Retinal pigment epithelial cell (primary cell): Measurements from ENCODE around the gene BMP8A.
"Not testable (repeated sequence)": the region's sequence is repeated elsewhere in the genome, so short reads cannot be mapped to it uniquely, and the experiment has no call there.

Experiments
- DNase-seq: peaks from one replicate; pipeline ENCODE4 v3.0.0-alpha.2; 2010; ENCODE audit warnings: low read depth
- H3K4me3 ChIP-seq: 2 replicates; pipeline ENCODE4 v1.5.1; 2011; ENCODE audit warnings: mild to moderate bottlenecking, low read length, control low read depth, moderate library complexity
- CTCF ChIP-seq: conservative IDR thresholded peaks from 2 replicates; pipeline ENCODE4 v1.5.1; 2011; ENCODE audit warnings: low read depth, low read length, control low read depth, inconsistent platforms

BMP8A gene

DNA sequence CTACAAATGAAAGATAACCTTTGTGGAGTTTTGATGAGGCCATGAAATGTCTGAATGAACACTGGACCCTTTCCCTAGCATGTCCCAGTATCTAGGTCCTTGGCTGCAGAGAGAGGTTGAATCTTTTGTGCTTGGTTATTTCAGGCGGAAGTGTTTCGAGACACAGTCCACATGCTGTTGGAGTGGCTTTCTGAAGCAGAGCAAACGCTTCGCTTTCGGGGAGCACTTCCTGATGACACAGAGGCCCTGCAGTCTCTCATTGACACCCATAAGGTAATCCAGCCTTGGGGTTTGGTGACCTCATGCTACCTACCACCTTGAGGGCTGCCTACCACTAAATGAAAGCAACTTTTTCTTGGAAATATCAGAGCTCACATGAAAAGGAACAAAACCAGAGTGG, 38.9 kb upstream of the BMP8A start:
- TF ChIP-seq CTCF, result no peak
- no peak overlapping the region for H3K4me3 ChIP-seq
- no peak for DNase-seq

DNA sequence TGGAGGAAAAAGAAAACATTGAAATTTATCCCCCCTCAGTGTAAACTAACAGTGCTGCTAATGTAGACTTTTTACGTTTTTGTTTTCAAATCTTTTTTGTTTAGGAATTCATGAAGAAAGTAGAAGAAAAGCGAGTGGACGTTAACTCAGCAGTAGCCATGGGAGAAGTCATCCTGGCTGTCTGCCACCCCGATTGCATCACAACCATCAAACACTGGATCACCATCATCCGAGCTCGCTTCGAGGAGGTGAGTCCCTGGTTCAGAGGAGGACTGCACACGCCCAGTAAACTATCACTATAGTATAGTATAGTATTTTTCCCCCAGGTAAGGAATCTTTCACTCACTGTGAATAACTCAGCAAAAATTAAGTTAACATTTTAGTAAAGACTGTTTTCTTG, 37.8 kb upstream of the BMP8A start:
- no peak for TF ChIP-seq CTCF
- no peak for DNase-seq
- H3K4me3 ChIP-seq, result no peak overlapping the region

DNA sequence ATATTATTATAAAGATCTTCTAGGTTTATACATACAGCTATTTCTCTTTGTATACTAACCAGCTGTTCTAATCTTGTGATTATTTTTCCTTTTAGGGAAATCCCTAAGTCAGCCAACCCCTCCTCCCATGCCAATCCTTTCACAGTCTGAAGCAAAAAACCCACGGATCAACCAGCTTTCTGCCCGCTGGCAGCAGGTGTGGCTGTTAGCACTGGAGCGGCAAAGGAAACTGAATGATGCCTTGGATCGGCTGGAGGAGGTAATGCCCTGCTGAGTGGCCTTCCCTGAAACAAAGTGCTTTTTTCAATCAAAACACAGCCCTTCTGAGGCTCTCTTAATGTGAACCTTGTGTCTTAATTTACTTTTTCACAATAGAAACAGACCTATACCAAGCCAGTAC, 32.4 kb upstream of the BMP8A start:
- DNase-seq, result no peak
- H3K4me3 ChIP-seq, result no peak overlapping the region
- no peak for TF ChIP-seq CTCF

DNA sequence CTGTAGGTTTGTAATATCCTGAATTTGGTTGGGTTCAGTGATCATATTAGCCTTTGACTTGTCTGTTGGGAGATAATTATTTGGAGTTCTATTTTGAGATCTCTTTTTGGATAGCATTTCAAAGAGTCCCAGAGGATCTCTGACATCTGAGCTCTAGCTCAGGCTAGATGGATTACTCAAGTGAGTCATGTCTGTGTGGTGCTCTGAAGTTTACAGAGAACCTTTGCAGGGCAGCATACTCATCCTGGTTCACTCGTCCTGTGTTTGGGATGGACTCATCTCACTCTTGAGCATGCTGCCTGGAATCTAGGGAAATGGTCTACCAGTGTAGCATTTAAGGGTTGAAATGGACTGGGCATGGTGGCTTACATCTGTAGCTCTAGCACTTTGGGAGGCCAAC, 29.4 kb upstream of the BMP8A start:
- no peak overlapping the region for H3K4me3 ChIP-seq
- no peak for DNase-seq
- TF ChIP-seq CTCF, result no peak

- H3K4me3 ChIP-seq, result no peak overlapping the region
- TF ChIP-seq CTCF, result no peak
These were observed 24.9 kb upstream of the BMP8A start for GRCh38 chr1:39466413-39467107.

DNA sequence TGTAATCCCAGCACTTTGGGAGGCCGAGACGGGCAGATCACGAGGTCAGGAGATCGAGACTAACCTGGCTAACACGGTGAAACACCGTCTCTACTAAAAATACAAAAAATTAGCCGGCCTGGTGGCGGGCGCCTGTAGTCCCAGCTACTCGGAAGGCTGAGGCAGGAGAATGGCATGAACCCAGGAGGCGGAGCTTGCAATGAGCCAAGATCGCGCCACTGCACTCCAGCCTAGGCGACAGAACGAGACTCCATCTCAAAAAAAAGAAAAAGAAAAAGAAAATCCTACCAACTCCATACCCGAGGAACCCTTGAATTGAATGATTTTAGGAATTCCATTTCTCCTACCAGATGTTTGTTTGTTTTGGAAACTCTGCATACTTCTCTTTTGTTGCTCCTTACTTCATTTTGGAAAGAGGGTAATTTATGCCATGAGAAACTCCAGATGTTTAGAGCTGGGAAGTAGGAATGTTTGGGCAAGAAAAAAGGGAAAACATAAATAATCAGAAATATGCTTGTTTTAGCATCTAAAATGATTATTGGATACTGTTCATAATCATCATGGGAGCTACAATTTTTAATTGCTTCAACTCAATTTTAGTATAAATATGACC, 24.2 kb upstream of the BMP8A start:
- H3K4me3 ChIP-seq, DNase-seq: not testable (repeated sequence)

More at GRCh38 chr1:39466413-39467107, 24.9 kb upstream of the BMP8A start:
- DNase-seq, result no peak

GRCh38 chr1:39469150-39469549, 22.3 kb upstream of the BMP8A start:
- DNase-seq, result no peak
- no peak overlapping the region for H3K4me3 ChIP-seq
- TF ChIP-seq CTCF, result no peak
